ENCODE data around the gene ATXN7. TPM values are rescaled to one million over a fixed set of nuclear protein-coding genes. Genes with fewer than 3 reads are reported as not detected.
A peak's percentile ranks its signal among the peaks of the same experiment; 100 is the strongest.

Gene ATXN7
- total RNA-seq, 2 experiments from 2014 or later, result 35.6 to 40.5 TPM

DNA sequence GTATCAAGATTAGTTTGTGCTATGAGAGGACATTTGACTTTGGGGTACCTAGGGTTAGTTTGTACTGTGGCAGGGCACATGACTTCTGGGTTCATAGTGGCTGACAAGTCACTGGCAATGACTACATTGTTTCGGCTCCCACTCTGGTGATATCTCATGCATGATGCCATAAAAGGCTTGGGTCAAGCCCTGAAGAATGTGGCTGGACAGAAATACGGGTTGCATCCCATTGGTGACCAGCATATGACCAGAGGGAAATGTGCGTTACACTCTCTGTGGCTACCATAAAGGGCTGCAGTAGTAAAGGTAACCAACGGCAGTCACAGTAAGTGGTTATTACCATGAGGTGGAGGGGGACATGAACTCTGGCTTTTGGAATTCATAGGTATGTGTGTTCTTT, 18.5 kb upstream of the ATXN7 start:
- H3K27ac Mint-ChIP-seq, result no peak overlapping the region
- no peaks in the 10 kb centered on the region for H3K27me3 Mint-ChIP-seq (ENCODE audit: low read depth)
- CTCF ChIA-PET, result no interaction called here
- no peak overlapping the region for H3K4me3 Mint-ChIP-seq
- DNase-seq (no peak), ATAC-seq (no peak)
- H3K9me3 Mint-ChIP-seq (ENCODE audit: insufficient read depth), result peaks cover 7% of the 10 kb centered on the region
- POLR2A ChIA-PET, result no interaction called here
- no peaks in the 10 kb centered on the region for H3K4me1 Mint-ChIP-seq (ENCODE audit: low read depth)
- peaks cover 16% of the 10 kb centered on the region for H3K36me3 Mint-ChIP-seq (ENCODE audit: low read depth)

DNA sequence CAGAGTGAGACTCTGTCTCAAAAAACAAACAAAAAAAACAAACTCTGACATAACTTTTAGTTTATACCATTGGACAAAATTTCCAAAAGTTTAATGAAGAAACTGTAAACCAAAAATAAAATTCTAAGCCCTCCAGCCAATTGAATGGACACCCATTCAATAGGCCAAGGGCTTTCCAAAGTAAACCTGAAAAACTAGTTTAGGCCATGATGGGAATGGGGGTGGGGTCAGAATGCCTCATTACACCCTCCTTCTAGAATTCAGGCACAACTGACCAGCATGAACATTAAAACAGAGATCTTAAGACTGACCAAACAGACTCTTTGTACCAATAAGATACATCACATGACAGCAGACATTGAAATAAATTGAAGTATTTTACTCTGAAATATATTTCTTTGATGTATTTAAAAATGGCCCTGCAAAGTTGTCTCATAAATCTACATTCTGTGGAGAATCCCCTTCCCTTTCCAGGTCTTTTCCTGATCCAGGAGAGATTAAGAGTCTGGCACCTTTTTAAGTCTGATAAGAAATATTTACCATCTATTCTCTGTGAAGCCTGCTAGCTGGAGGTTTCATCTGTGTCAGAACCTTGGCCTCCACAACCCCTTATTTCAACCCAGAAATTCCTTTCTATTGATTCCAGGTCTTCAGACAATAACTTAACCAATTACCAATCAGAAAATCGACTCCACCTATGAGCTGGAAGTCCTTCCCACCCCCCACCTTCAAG, 15.8 kb upstream of the ATXN7 start:
- ChIA-PET POLR2A (no interaction called here), CTCF (no interaction called here)
- no peak overlapping the region for H3K27ac Mint-ChIP-seq
- no peak for ATAC-seq
- H3K9me3 Mint-ChIP-seq (ENCODE audit: insufficient read depth), result no peaks in the 10 kb centered on the region
- H3K4me3 Mint-ChIP-seq, result no peak overlapping the region
- H3K4me1 Mint-ChIP-seq (ENCODE audit: low read depth), result no peaks in the 10 kb centered on the region
- DNase-seq, result no peak
- H3K27me3 Mint-ChIP-seq (ENCODE audit: low read depth), result no peaks in the 10 kb centered on the region
- peaks cover 20% of the 10 kb centered on the region for H3K36me3 Mint-ChIP-seq (ENCODE audit: low read depth)

DNA sequence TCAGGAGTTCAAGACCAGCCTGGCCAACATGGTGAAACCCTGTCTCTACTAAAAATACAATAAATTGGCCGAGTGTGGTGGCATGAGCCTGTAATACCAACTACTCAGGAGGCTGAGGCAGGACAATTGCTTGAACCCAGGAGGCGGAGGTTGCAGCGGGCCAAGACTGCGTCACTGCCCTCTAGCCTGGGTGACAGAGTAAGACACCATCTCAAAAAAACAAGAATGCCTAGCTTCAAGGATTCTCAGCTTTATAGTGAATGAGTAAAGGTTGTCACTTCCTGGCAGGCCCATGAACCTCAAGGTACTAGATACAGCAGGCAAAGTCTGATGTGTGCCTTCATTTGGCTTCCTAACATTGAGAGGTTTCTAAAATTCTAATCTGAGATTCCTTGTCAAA, 14.5 kb upstream of the ATXN7 start:
- ATAC-seq, result no peak
- POLR2A ChIA-PET, result no interaction called here
- CTCF ChIA-PET, result no interaction called here

DNA sequence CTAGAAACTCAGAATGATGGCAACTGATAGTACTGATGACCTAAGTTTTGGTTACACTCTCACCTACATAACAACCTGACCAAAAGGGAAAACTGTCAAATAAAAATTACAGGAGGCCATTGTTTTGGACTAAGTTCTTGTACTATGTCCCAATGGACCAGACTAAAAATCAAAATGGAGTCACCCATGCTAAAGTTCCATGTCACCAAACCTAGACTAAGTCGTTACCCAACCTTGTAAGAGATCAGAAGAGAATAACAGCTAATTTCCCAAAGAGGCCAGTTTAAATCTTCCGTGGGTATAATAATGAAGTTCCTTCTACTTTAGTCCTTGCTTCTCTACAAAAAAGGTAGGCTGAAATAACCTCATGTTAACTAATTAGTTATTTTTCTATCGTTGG, 12.4 kb upstream of the ATXN7 start:
- no peak overlapping the region for H3K4me3 Mint-ChIP-seq
- no peaks in the 10 kb centered on the region for H3K27me3 Mint-ChIP-seq (ENCODE audit: low read depth)
- DNase-seq, result no peak
- no peak overlapping the region for H3K27ac Mint-ChIP-seq
- CTCF ChIA-PET, result no interaction called here
- no peak for ATAC-seq
- H3K4me1 Mint-ChIP-seq (ENCODE audit: low read depth), result peaks cover 3% of the 10 kb centered on the region
- peaks cover 14% of the 10 kb centered on the region for H3K36me3 Mint-ChIP-seq (ENCODE audit: low read depth)
- no peaks in the 10 kb centered on the region for H3K9me3 Mint-ChIP-seq (ENCODE audit: insufficient read depth)
- POLR2A ChIA-PET, result no interaction called here

More for the DNA sequence above, 14.5 kb upstream of the ATXN7 start:
- Mint-ChIP-seq H3K27ac (no peak overlapping the region), H3K4me3 (no peak overlapping the region), H3K36me3 (ENCODE audit: low read depth) (peaks cover 16% of the 10 kb centered on the region), H3K9me3 (ENCODE audit: insufficient read depth) (no peaks in the 10 kb centered on the region), H3K27me3 (ENCODE audit: low read depth) (no peaks in the 10 kb centered on the region), H3K4me1 (ENCODE audit: low read depth) (no peaks in the 10 kb centered on the region)
- DNase-seq, result no peak

DNA sequence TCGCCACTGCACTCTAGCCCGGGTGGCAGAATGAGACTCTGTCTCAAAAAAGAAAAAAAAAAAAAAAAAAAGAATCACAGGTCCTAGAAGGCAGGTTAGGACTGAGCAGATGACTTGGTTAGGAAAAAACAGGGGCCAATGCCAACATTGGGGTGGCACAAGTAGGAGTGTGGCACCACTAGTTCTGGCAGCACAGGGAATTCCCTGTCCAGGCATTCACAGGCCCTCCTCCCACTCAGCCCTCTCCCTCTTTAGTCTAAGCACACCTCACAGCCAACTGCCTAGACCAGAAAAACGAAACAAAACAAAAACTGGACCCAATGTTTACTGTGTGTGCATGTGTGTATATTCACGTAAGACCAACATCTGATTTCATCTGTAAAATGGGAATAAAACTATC, 10.6 kb upstream of the ATXN7 start:
- H3K27me3 Mint-ChIP-seq (ENCODE audit: low read depth), result no peaks in the 10 kb centered on the region
- H3K36me3 Mint-ChIP-seq (ENCODE audit: low read depth), result peaks cover 15% of the 10 kb centered on the region
- no peaks in the 10 kb centered on the region for H3K9me3 Mint-ChIP-seq (ENCODE audit: insufficient read depth)
- H3K27ac Mint-ChIP-seq, result no peak overlapping the region
- peaks cover 8% of the 10 kb centered on the region for H3K4me1 Mint-ChIP-seq (ENCODE audit: low read depth)
- POLR2A ChIA-PET, result no interaction called here
- CTCF ChIA-PET, result no interaction called here
- DNase-seq (no peak), ATAC-seq (no peak)
- H3K4me3 Mint-ChIP-seq, result no peak overlapping the region

DNA sequence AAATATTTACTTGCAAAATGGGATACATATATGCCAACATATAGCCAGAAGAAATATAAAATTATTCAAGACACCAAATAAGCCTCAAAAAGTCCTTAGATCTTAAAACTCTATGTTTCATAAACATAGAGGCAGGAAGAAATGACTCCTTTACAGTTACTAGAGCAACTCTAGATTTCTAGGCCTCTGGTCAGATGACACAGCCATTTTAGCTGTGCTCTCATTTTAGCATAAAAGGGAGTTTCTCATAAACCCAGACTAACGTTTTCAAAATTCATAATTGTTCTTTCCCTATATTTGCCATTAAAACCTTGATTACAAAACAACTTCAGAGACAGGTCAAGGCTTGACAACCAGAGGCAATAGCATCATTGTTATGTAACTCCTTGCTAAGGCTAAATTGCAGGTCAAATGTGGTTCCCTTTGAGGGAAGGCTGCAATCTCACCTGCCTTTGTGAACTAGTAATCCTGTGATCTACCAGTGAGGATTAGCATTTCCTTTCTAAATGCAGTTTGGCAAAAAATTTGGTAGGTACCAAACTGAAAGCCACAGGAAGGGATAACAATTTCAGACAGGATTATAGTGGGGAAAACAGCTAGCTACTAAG, 8.2 kb upstream of the ATXN7 start:
- ATAC-seq, result no peak

DNA sequence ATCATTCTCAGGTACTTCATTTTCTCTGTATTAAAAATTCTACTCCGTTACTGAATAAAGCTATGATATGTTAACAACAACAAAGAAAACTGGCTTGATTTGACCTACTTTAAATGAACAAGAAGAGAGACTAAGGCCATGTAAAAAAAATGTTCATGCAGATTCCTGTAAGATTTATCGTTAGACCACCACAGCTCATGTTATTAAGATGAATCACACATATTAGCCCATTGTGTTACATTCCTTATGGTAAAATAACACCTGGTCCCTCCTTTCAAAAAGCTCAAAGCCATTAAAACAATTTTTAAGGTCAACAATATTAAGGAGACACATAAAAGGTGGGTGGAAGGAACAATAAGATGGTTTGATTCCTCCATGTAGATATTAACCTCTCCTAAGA, 6.4 kb upstream of the ATXN7 start:
- H3K9me3 Mint-ChIP-seq (ENCODE audit: insufficient read depth), result no peaks in the 10 kb centered on the region
- peaks cover 9% of the 10 kb centered on the region for H3K36me3 Mint-ChIP-seq (ENCODE audit: low read depth)
- peaks cover 25% of the 10 kb centered on the region for H3K4me1 Mint-ChIP-seq (ENCODE audit: low read depth)
- no peak overlapping the region for H3K4me3 Mint-ChIP-seq
- POLR2A ChIA-PET, result no interaction called here
- no peak overlapping the region for H3K27ac Mint-ChIP-seq
- DNase-seq, result no peak
- ATAC-seq, result no peak
- CTCF ChIA-PET, result no interaction called here
- no peaks in the 10 kb centered on the region for H3K27me3 Mint-ChIP-seq (ENCODE audit: low read depth)

More for the DNA sequence above, 8.2 kb upstream of the ATXN7 start:
- H3K4me3 Mint-ChIP-seq, result no peak overlapping the region
- no peak overlapping the region for H3K27ac Mint-ChIP-seq
- ChIA-PET CTCF (no interaction called here), POLR2A (no interaction called here)
- no peaks in the 10 kb centered on the region for H3K27me3 Mint-ChIP-seq (ENCODE audit: low read depth)
- H3K9me3 Mint-ChIP-seq (ENCODE audit: insufficient read depth), result no peaks in the 10 kb centered on the region
- H3K36me3 Mint-ChIP-seq (ENCODE audit: low read depth), result peaks cover 12% of the 10 kb centered on the region
- no peak for DNase-seq
- peaks cover 8% of the 10 kb centered on the region for H3K4me1 Mint-ChIP-seq (ENCODE audit: low read depth)

DNA sequence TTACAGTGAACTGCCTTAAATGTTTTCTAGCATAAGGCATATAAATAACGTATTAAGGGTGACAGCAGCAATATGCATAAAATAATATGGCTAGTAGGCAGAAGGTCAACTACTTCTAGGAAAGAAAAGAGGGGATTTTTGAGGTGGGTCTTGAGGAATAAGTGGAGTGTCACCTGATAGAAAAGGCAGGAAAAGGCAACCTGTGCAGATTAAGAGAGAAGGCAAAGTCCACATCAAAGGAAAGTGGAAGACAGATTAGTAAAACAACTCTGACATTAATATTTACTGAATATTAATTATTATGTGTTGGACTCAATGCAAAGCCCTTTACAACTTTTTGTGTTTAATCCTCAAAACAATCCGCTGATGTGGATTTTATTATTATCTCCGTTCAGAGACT, 2.9 kb upstream of the ATXN7 start:
- peaks cover 17% of the 10 kb centered on the region for H3K36me3 Mint-ChIP-seq (ENCODE audit: low read depth)
- ATAC-seq (no peak), DNase-seq (no peak)
- H3K4me3 Mint-ChIP-seq, result no peak overlapping the region
- no peak overlapping the region for H3K27ac Mint-ChIP-seq
- no peaks in the 10 kb centered on the region for H3K27me3 Mint-ChIP-seq (ENCODE audit: low read depth)
- CTCF ChIA-PET, result no interaction called here
- H3K4me1 Mint-ChIP-seq (ENCODE audit: low read depth), result peaks cover 38% of the 10 kb centered on the region
- H3K9me3 Mint-ChIP-seq (ENCODE audit: insufficient read depth), result no peaks in the 10 kb centered on the region
- POLR2A ChIA-PET, result no interaction called here

DNA sequence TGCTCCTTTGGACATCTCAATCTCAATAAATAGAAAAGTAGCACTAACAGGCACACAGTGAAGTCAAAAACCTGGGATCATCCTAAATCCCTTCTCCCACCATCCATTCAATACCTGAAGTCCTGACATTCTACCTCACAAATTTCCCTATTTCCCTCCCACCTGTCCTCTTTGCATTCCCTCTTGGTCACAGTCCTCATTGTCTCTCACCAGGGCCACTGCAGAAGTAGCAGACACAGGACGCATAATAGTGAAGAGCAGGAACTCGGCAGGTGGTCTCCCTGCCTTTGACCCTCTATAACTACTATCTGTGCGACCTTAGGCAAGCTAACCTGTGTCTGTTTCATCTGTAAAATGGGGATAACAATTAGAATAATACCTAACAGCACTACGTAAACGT, 2.4 kb upstream of the ATXN7 start:
- Mint-ChIP-seq H3K27ac (no peak overlapping the region), H3K4me3 (no peak overlapping the region), H3K36me3 (ENCODE audit: low read depth) (peaks cover 17% of the 10 kb centered on the region), H3K9me3 (ENCODE audit: insufficient read depth) (no peaks in the 10 kb centered on the region), H3K27me3 (ENCODE audit: low read depth) (no peaks in the 10 kb centered on the region), H3K4me1 (ENCODE audit: low read depth) (peaks cover 43% of the 10 kb centered on the region)
- CTCF ChIA-PET, result no interaction called here
- POLR2A ChIA-PET, result no interaction called here
- ATAC-seq, result no peak
- DNase-seq, result no peak

DNA sequence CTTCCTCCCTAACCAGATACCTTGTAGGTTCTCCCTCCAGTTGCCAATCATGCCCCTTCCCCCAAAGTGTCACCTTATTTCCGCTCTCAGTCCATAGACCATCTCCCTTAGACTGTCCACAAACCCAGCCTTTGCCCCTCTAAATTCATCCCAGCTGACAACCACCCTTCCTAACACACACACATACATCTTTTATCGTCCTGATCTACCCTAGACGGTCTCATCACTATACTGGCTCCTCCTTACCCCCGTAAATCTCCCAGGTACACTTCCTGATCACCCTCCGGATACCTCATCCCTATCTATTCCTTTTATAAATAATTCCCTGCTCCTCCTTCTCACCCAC, 890 bp upstream of the ATXN7 start:
- CTCF ChIA-PET, result no interaction called here
- DNase-seq (no peak), ATAC-seq (no peak)
- Mint-ChIP-seq H3K4me1 (ENCODE audit: low read depth) (peaks cover 45% of the 10 kb centered on the region), H3K9me3 (ENCODE audit: insufficient read depth) (no peaks in the 10 kb centered on the region), H3K36me3 (ENCODE audit: low read depth) (peaks cover 26% of the 10 kb centered on the region), H3K4me3 (peak overlapping the region; percentile 90), H3K27ac (peak overlapping the region; percentile 92), H3K27me3 (ENCODE audit: low read depth) (no peaks in the 10 kb centered on the region)
- POLR2A ChIA-PET, result no interaction called here

DNA sequence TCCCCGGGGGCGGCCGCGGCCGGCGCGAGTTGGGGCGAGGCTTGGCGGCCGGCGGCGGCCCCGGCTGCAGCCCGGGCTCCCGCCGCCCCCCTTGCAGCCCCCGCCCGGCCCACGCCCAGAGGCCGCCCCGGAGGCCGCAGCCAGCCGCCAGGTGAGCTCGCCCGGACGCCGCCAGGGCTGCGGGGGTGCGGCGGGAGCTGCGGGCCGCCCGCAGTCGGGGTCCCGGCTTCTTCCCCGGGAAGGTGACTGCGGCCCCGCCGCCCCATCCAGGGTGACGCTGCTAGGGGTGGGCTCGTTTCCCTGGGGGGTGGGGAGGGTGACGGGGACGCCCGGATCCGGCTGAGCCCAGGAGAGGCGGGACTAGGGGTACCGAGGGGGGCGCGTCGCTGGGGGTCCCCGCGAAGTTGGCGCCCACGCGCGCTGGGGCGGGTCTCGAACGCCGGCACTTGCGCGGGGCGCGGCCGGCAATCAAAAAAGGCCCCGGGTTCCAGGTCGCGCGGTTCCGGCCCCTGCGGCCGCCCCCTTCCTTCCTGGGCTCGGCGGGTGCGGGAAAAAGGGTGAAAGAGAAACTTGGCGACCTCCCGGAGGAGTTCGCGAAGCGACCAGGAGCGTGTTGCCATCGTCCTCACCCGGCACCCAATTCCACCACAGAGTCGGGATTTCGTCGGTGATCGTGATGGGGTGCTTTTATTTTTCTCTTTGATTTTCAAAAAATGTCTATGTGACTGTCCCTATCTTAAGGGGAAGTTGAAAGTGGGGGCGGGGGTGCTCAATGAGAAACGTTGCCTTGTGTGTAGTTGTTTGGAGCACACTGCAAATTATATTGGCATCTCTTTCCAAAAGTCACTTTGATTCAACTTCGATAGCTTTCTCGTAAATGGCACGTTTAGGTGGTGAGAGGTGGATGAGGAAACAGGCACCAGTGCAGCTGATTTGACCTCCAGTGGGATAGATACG, 619 bp downstream of the ATXN7 start:
- ATAC-seq, result peak; percentile 57
- peaks cover 51% of the 10 kb centered on the region for H3K4me1 Mint-ChIP-seq (ENCODE audit: low read depth)
- DNase-seq, result peak; percentile 56
- H3K4me3 Mint-ChIP-seq, result peak overlapping the region; percentile 94
- H3K9me3 Mint-ChIP-seq (ENCODE audit: insufficient read depth), result no peaks in the 10 kb centered on the region
- ChIA-PET CTCF (interaction anchor here (1.2 kb wide), 1 partner anchor 130 kb away, joined by 3 read pairs; no protein-coding TSS in a partner anchor), POLR2A (interaction anchor here (1.0 to 1.7 kb wide), 2 partner anchors 48 to 104 kb away, joined by 5 read pairs; partner anchors contain the start of gene SCAANT1)
- H3K36me3 Mint-ChIP-seq (ENCODE audit: low read depth), result peaks cover 31% of the 10 kb centered on the region
- peak overlapping the region; percentile 95 for H3K27ac Mint-ChIP-seq
- H3K27me3 Mint-ChIP-seq (ENCODE audit: low read depth), result no peaks in the 10 kb centered on the region

DNA sequence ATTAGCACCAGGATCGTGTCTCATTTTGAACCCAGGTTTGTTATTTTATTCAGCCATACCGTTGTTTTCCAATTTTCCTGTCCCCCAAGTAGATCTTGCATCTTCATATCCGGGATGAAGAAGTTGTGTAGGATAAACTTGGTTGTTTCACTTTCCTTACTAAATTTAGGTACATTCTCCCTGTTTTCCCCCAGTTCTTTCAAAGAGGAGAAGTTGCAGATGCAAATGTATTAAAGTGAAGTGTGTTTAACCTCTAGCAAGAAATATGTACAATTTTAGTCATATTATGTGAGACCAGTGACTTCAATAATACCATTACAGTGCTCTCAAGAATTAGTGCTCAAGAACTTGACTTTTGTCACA, 1.3 kb downstream of the ATXN7 start:
- H3K27me3 Mint-ChIP-seq (ENCODE audit: low read depth), result no peaks in the 10 kb centered on the region

More for the DNA sequence above, 1.3 kb downstream of the ATXN7 start:
- ChIA-PET POLR2A (interaction anchor here (1.7 kb wide), 1 partner anchor 47 kb away, joined by 5 read pairs; the partner anchor contains the start of gene SCAANT1), CTCF (interaction anchor here (1.2 kb wide), 1 partner anchor 129 kb away, joined by 3 read pairs; no protein-coding TSS in a partner anchor)
- ATAC-seq, result no peak
- peak overlapping the region; percentile 94 for H3K4me3 Mint-ChIP-seq
- peaks cover 32% of the 10 kb centered on the region for H3K36me3 Mint-ChIP-seq (ENCODE audit: low read depth)
- peaks cover 51% of the 10 kb centered on the region for H3K4me1 Mint-ChIP-seq (ENCODE audit: low read depth)
- DNase-seq, result no peak
- peak overlapping the region; percentile 95 for H3K27ac Mint-ChIP-seq
- H3K9me3 Mint-ChIP-seq (ENCODE audit: insufficient read depth), result no peaks in the 10 kb centered on the region

Measured in activated CD8-positive, alpha-beta T cell treated with anti-CD3 and anti-CD28 coated beads, Interleukin-2, amount 10 ng/mL, durations not matched to agents 7 days and 5 days (primary cell).